SK-N-SH treated with all-trans-retinoic acid at 6 μM for 48 hours (cell line): ENCODE results near the gene ZMYND19.

Experiments used
- ATAC-seq: fragments of 200-7000 bp; cut with Tn5 transposase; 3 replicates; pipeline ENCODE4 v1.9.1; 2020; ENCODE audit warnings: mild to moderate bottlenecking, moderate library complexity
- ARNTL ChIP-seq: fragments of 450-650 bp; formaldehyde crosslinking; IDR thresholded peaks from 2 replicates; pipeline ENCODE4 v1.5.0; 2020; ENCODE audit warnings: low read depth, mild to moderate bottlenecking, moderate library complexity, borderline replicate concordance
- BACH2 ChIP-seq: fragments of 250-450 bp; sonication (Bioruptor Pico); IDR thresholded peaks from 2 replicates; pipeline ENCODE4 v1.9.0; 2021; ENCODE audit warnings: mild to moderate bottlenecking, borderline replicate concordance
- CREB5 ChIP-seq: fragments of 250-450 bp; sonication (Bioruptor Pico); IDR thresholded peaks from 2 replicates; pipeline ENCODE4 v1.5.1; 2020; ENCODE audit warnings: low read depth, mild to moderate bottlenecking, moderate library complexity
- CSDC2 ChIP-seq: fragments of 250-450 bp; sonication (Bioruptor Pico); IDR thresholded peaks from 2 replicates; pipeline ENCODE4 v1.5.0; 2020; ENCODE audit warnings: mild to moderate bottlenecking, moderate library complexity
- CSRNP3 ChIP-seq: fragments of 250-450 bp; sonication (Bioruptor Pico); IDR thresholded peaks from 2 replicates; pipeline ENCODE4 v1.5.1; 2021; ENCODE audit warnings: mild to moderate bottlenecking, moderate library complexity
- ESRRG ChIP-seq: fragments of 250-450 bp; sonication (Bioruptor Pico); IDR thresholded peaks from 2 replicates; pipeline ENCODE4 v1.6.1; 2021; ENCODE audit warnings: mild to moderate bottlenecking
- ISL1 ChIP-seq: fragments of 250-450 bp; sonication (Bioruptor Pico); IDR thresholded peaks from 2 replicates; pipeline ENCODE4 v2.1.2; 2022; ENCODE audit warnings: mild to moderate bottlenecking, moderate library complexity
- OSR1 ChIP-seq: fragments of 250-450 bp; sonication (Bioruptor Pico); IDR thresholded peaks from 2 replicates; pipeline ENCODE4 v1.8.0; 2022; ENCODE audit warnings: moderate library complexity, mild to moderate bottlenecking, inconsistent platforms
- PATZ1 ChIP-seq: fragments of 250-450 bp; sonication (Bioruptor Pico); IDR thresholded peaks from 2 replicates; pipeline ENCODE4 v1.8.0; 2020; ENCODE audit warnings: mild to moderate bottlenecking, moderate library complexity, borderline replicate concordance
- POU6F1 ChIP-seq: fragments of 250-450 bp; sonication (Bioruptor Pico); IDR thresholded peaks from 2 replicates; pipeline ENCODE4 v1.8.0; 2021; ENCODE audit warnings: low read depth, mild to moderate bottlenecking, moderate library complexity, borderline replicate concordance
- PPARA ChIP-seq: fragments of 250-450 bp; sonication (Bioruptor Pico); IDR thresholded peaks from 2 replicates; pipeline ENCODE4 v1.5.0; 2020; ENCODE audit warnings: mild to moderate bottlenecking, borderline replicate concordance
- RARB ChIP-seq: fragments of 250-450 bp; sonication (Bioruptor Pico); IDR thresholded peaks from 2 replicates; pipeline ENCODE4 v1.8.0; 2021; ENCODE audit warnings: mild to moderate bottlenecking, moderate library complexity
- SNAI2 ChIP-seq: fragments of 250-450 bp; sonication (Bioruptor Pico); IDR thresholded peaks from 2 replicates; pipeline ENCODE4 v1.5.0; 2020; ENCODE audit warnings: mild to moderate bottlenecking, moderate library complexity
- TCF4 ChIP-seq: fragments of 250-450 bp; sonication (Bioruptor Pico); IDR thresholded peaks from 2 replicates; pipeline ENCODE4 v1.8.0; 2021; ENCODE audit warnings: mild to moderate bottlenecking, moderate library complexity, borderline replicate concordance
- TOX ChIP-seq: fragments of 250-450 bp; sonication (Bioruptor Pico); IDR thresholded peaks from 2 replicates; pipeline ENCODE4 v1.8.0; 2021; ENCODE audit warnings: mild to moderate bottlenecking, moderate library complexity, borderline replicate concordance
- TSHZ2 ChIP-seq: fragments of 250-450 bp; sonication (Bioruptor Pico); IDR thresholded peaks from 2 replicates; pipeline ENCODE4 v1.5.0; 2020; ENCODE audit warnings: mild to moderate bottlenecking, moderate library complexity
- ZC3H10 ChIP-seq: fragments of 250-450 bp; sonication (Bioruptor Pico); IDR thresholded peaks from 2 replicates; pipeline ENCODE4 v1.5.1; 2021; ENCODE audit warnings: mild to moderate bottlenecking, moderate library complexity
- ZFP3 ChIP-seq: fragments of 250-450 bp; sonication (Bioruptor Pico); IDR thresholded peaks from 2 replicates; pipeline ENCODE4 v1.5.0; 2020; ENCODE audit warnings: mild to moderate bottlenecking, moderate library complexity
- ZFP30 ChIP-seq: fragments of 450-650 bp; formaldehyde crosslinking; IDR thresholded peaks from 2 replicates; pipeline ENCODE4 v1.5.0; 2022; ENCODE audit warnings: mild to moderate bottlenecking, moderate library complexity
- ZNF565 ChIP-seq: fragments of 450-650 bp; formaldehyde crosslinking; conservative IDR thresholded peaks from 2 replicates; pipeline ENCODE4 v1.5.0; 2020; ENCODE audit warnings: low read depth, mild to moderate bottlenecking, moderate library complexity
- ZNF70 ChIP-seq: fragments of 450-650 bp; formaldehyde crosslinking; IDR thresholded peaks from 2 replicates; pipeline ENCODE4 v1.5.0; 2020; ENCODE audit warnings: mild to moderate bottlenecking, moderate library complexity
- ZNF8 ChIP-seq: fragments of 450-650 bp; formaldehyde crosslinking; IDR thresholded peaks from 2 replicates; pipeline ENCODE4 v1.5.0; 2020; ENCODE audit warnings: mild to moderate bottlenecking, moderate library complexity

ZMYND19 gene

GRCh38 chr9:137638680-137639079, 48.4 kb upstream of the ZMYND19 start (continued):
- TF ChIP-seq CSRNP3 (CRISPR knock-in tag) = no peak
- TF ChIP-seq, all 23 proteins: peak for 0

- TF ChIP-seq CREB5 (no peak), ZFP30 (CRISPR knock-in tag) (no peak), ZC3H10 (CRISPR knock-in tag) (no peak), PPARA (CRISPR knock-in tag) (no peak), OSR1 (CRISPR knock-in tag) (no peak), ESRRG (CRISPR knock-in tag) (no peak), TCF4 (CRISPR knock-in tag) (no peak), SNAI2 (CRISPR knock-in tag) (no peak), ISL1 (CRISPR knock-in tag) (no peak), CSDC2 (CRISPR knock-in tag) (no peak), TSHZ2 (no peak), ZNF8 (CRISPR knock-in tag) (no peak), TOX (CRISPR knock-in tag) (no peak), ZNF70 (no peak)
- no peak for ATAC-seq
These were observed 43.7 kb upstream of the ZMYND19 start for GRCh38 chr9:137634016-137634415.

- no peak for ATAC-seq
- TF ChIP-seq POU6F1 (no peak), RARB (CRISPR knock-in tag) (no peak), ISL1 (CRISPR knock-in tag) (no peak), ZNF565 (no peak), PATZ1 (CRISPR knock-in tag) (no peak), ZC3H10 (CRISPR knock-in tag) (no peak), TSHZ2 (no peak), ZFP3 (CRISPR knock-in tag) (no peak), ESRRG (CRISPR knock-in tag) (no peak), CREB5 (no peak), ARNTL (no peak), PPARA (CRISPR knock-in tag) (no peak), TOX (CRISPR knock-in tag) (no peak), BACH2 (CRISPR knock-in tag) (no peak), OSR1 (CRISPR knock-in tag) (no peak)
These were observed 42.2 kb upstream of the ZMYND19 start for GRCh38 chr9:137632230-137633161.
